Pons (tissue), 1 donor: Measurements from ENCODE around the gene SIPA1L3.
"Not testable (repeated sequence)": the region's sequence is repeated elsewhere in the genome, so short reads cannot be mapped to it uniquely, and the experiment has no call there.

Experiments used
- DNase-seq: peaks from one replicate; pipeline ENCODE4 v3.0.0-alpha.2; 2016; ENCODE audit warnings: low spot score

The SIPA1L3 gene

DNA sequence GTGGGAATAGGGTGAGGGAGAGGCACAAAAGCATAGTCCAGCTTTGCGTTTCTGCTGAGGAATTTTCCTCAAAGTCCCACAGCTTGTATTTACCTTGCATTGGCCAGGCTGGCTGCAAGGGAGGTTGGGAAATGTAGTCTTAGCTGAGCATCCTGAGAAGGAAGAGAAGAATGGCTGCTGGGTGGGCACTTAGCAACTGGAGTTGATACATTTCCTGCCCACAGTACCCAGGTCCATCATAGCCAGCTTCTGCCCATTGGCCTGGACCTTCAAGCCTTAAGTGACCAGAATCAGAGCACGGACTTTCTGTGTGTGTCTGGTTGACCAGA, 112.4 kb downstream of the SIPA1L3 start:
- DNase-seq: no peak

DNA sequence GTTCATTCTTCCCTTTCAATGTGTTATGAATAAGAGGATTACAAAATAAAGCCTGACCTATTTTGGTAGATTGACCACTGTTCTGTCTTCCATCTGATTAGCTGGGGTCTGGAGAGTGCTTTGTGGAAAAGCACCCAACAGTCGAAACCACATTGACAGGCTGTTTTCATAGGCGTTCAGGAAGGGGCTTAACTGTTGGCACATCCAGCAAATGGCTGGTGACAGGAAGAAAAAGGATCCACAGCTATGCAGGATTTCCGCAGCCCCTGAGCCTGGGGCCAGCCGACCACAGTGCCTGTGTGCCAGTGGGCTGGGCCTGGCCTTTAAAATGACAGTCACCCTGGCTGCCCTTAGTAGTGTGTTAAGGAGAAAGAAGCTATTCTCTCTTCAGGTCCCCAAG, 113.3 kb downstream of the SIPA1L3 start:
- DNase-seq: no peak

DNA sequence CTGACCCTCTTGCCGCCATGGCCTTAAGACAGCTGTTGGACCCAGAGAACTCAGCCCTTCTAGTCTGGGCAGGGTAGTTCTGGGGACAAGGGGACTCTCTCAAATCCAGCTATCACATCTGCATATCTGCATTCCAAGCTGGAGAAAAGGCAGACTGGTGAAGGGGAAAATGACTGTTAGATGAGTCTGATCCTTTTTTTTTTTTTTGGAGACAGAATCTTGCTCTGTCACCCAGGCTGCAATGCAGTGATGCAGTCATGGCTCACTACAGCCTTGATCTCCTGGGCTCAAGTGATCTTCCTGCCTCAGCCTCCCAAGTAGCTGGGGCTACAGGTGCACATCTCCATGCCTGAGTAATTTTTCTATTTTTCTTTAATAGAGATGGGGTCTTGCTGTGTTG, 114.3 kb downstream of the SIPA1L3 start:
- DNase-seq: no peak

DNA sequence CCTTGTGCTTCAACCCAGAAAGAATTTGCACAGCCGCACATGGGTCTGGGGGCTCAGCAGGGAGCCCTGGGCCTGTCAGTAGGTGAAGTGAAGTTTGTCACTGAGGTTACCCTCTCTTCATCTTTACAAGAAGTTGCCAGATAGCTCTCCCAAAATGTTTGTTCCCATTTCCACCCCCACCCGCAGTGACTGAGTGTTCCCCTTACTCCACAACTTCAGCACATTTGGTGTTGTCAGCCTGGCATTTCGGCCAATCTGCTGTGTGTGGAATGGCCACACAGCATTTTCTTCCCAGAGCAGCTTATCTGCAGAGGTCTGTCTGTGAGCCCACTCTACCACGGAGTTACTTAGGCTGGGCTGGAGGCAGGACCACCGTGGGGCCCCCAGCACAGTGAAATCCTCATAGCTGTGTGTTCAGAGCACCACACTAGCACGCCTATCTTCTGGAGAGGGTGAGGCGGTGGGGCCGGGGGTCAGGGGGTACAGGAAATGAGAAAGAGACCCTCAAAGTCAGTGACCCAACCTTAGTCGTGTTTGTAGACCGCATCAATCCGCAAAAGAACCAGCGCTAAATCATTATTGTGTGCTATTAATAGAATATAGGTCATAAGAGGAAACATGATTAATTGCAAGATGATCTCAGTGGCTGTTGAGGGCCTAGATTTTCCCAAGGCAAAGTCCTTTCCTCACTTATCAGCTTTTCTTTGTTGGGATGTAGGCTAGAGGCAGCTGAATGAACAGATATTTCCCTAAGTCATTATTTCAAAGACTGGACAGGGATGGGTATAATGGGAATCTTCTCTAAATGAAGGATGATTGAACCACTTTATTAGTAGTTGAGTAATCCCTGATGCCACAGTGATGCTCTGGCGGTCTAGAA, 116.0 kb downstream of the SIPA1L3 start:
- no peak for DNase-seq

DNA sequence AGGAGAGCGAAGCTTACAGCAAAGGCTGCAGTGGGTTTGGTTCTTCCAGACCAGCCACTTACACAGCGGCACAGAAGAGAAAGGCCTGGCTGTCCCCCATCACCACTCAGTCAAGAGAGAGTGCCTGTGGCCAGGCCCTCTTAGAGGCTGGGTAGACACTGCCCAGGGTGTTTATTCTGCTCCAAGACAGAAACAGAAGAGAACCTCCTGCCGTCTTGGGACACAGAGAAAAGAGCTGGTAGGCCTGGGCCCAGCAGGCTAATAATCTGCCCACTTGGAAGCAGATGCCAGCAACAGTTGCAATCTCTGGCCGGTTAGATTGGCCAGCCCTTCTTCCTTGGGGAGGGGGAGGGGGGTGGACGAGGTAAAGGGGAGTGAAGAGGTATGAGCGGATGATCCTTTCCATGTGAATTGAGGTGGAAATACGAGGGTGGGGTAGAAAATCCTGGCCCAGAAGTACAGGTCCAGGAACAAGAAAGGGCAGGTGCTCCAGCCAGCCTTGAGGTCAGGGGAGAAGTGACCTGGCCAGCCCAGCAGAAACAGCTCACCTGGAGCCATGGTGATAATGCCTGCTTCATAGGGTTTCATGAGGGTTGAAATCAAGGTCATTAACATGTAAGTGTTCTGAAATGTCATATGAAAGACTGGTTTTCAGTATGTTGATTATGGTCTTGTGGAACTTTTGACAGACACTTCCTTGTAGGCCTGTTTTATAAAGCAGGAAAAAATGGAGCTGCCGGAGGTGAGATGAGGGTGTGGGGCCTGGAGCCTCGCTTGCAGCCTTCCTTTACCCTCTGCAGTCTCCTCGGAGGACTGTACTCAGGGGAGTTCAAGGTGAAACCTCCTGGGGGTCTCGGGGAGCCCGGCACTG, 116.9 kb downstream of the SIPA1L3 start:
- no peak for DNase-seq

DNA sequence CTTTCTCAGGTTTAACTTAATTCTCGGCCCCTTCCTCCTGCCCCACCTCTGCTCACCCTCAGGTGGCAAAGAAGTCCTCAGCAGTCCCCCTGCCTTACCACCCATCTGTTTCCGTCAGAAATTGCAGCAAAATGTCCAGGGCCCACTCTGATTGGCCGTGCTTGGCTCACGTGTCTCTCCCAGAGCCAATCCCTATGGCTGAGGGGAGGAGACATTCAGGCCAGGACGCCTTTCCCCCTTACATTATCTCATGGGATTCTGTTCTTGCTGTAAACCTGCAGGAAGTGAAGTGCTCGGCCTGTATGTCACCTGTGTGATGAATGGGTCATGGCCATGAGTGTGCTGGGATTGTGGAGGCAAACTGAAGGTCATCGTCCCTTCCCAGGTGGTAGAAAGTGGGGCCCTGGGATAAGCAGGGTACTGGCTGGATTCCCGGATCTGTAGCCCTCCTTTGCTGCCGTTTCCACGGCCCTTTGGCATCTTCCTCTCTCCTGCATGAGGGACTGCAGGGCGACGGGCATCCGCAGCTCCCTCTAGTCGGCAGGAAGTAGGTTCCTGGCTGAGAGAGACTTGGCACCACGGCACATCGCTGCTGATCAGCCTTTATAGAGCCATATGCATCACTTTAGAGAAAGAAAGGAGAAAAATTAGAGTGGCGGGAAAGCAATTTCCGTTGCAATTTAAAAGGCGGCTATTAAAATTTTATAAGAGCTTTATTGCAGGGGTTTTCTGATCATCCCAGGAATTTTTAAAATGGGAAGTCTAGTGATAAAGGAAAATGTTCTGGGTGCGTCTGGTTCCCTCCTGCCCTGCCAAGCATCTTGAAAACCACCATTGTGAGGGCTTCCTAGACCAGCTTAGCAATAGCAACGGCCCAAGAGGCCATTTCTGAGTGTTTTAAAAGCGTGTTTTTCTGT, 118.2 kb downstream of the SIPA1L3 start:
- peak; percentile 25 for DNase-seq

DNA sequence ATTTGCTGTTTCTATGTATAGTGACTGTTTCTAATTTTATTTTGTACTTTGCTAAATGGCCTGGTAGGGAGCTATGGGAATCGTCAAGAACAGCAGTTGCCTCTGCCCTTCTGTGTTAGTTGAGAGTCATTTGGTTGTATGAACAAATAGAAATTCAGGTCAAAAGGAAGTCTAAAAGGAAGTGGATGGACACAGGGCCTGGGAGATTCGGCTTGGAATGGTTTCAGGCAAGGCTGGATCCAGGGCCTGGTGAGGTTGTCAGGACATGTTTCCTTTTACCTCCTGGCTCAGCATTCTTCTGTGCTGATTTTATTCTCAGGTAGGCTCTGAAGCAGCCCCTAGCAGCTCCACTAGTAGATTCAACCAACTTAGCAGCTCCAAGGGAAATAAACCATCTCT, 118.9 kb downstream of the SIPA1L3 start:
- DNase-seq: no peak

DNA sequence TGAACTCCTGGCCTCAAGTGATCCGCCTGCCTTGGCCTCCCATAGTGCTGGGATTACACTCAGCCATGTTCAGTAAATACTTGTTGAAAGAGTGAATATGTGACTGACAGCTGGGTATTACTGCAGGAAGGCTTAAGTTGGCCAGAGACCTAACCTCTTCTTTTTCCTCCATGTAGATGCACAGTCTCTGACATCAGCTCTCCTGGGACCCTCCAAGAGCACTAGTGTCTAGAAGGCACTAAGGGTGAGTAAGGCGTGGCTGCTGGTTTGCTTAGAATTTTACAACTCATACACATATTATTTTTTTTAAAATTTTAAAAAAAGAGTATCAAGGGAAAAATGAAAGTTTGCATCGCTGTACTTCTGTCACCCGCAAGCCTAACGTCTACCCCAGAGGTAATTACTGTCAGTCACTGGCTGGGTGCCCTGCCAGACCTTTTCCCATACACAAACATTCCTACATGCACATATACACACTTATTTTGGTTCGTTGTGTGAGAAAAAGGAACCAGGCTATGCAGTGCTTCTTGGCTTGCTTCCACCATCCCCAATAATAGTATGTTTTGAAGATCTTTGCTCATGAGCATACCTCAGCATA, 122.0 kb downstream of the SIPA1L3 start:
- no peak for DNase-seq

DNA sequence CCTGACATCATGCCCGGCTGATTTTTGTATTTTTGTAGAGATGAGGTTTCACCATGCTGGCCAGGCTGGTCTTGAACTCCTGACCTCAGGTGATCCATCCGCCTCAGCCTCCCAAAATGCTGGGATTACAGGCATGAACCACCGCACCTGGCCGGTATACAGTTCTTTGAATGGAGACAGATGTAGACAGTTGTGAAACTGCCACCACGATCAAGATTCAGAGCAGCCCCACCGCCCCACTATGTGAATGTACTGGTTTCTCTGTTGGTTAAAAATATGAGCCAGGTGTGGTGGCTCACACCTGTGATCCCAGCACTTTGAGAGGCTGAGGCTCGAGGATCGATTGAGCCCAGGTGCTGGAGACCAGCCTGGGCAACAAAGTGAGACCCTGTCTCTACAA, 123.0 kb downstream of the SIPA1L3 start:
- not testable (repeated sequence) for DNase-seq

DNA sequence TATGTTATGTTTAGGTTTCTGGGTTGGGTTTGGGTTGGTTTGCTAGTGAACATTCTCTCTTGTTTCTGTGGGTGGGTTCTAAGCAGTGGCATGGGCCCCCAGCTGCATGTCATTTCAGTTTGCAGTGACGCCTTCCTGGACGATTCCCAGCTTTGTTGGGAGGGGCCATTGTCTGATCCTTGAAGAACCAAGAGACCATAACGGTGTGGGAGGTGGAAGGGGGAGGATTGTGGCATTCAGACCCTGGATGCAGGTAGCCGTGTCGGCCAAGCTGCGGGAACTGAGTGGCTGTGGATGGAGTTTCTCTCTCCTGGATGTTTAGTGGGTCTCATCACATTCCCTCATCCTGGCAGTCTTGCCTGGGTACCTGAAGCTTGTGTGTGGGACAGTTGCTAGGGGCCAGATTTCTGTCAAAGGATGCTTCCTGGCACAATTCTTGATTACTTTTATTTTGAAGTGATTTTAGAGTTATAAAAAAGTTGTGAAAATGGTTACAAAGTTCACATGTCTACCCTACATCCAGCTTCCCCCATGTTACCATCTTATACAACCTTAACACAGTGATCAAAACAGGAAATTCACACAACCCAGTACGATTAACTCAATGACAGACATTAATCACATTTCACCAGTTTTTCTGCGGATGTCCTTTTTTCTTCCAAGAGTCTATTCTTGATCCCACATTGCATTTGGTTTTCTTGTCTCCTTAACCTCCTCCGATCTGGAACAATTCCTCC, 123.8 kb downstream of the SIPA1L3 start:
- no peak for DNase-seq

DNA sequence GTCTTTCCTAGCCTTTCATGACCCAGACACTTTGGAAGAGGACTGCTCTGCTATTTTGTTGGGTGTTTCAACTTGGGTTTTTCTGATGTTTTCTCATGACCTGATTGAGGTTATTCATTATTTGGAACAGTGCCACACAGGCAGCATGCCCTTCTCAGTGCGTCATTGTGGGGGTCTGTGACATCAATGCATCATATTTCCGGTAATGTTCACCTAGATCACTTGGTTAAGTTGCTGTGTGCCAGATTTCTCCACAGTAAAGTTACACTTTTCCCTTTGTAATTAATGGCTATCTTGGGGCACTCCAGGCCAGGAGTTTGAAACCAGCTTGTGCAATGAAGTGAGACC, 124.4 kb downstream of the SIPA1L3 start:
- DNase-seq: no peak

DNA sequence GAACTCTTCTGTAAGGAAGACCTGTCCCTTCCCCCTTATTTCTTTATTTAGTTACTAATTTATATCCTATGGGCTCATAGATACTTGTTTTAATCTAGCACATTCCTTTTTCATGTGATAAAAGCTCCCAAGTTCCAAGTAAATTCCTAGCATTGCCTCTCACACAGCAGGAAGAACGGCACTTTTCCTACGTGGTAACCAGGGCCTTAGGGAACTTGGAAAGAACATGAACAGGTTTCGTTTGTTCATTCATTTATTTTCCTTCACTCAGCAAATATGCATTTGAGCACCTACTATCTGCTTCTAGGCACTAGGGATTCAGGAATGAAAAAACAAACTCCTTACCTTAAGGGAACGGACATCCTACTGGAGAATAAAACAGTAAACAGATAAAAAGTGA, 125.1 kb downstream of the SIPA1L3 start:
- no peak for DNase-seq

DNA sequence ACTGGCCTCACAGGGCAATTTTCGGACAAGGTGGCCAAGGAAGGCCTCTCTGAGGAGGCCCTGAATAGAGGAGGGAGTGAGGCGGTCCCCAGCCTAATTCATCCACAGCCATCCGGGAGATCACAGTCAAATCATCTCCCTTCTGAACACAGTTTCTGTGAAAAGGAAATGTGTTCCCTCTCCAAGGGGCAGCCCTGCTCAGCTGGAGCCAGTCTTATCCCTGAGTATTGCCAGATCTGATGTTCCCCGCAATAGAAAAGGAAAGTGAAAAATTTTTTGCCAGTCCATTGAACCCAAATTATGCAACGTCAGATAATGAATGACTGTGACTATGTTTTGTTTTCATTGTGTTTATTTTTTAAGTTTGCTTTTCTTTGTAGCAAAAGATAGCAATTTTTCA, 125.9 kb downstream of the SIPA1L3 start:
- no peak for DNase-seq

DNA sequence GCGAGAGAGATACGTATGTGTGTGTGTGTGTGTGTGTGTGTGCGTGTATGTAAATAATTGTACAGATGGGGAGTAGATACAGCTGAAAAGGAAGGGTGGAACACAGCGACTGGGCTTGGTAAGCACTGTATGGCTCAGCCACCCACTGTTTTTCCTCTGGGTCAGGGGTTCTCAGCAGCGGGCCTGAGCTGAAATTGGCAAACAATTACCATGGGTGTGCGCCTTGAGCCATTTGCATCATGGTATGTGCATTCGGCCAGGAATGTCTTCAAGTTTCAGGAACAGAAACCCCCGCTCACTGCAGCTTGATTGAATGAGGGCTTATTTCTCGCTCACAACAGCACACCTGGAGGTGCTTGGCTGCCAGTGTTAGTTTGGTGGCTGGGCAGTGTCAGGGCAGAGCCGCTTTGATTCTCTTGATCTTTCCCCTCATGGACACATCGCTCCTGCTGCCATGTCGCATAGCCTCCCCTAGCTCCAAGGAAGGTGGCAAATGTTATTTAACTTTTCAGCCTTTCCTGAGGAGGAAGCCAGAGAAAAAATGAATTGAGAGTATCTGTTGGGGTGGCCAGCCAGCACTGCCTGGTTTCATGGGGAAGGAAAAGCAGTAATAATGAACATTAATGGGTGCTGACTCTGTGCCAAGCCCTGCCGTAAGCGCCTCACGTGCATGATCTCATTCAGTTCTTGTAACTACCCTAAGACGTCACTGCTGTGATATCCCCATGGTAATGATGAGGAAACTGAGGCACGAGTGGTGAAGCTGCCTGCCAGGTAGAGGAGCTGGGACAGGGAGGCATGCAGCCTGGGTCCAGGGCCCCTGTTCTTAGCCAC, 126.9 kb downstream of the SIPA1L3 start:
- DNase-seq: no peak

DNA sequence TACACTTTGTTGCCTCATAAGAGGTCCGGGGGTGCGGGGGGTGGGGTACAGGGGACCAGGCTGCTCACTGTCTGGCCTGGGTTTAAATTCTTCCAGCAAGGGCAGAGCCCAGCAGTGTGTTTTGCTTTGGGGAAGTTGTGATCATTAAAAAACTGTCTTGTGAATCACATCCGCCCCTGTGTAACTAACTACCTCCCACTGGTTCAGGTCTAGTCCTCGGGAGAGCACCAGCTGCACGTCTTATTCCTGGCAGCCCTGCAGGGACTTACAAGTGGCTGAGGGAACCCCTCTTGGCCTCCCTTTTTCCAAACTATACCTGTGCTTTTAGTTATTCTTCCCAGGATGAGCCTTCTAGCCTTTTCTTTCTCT, 127.5 kb downstream of the SIPA1L3 start:
- DNase-seq: no peak

DNA sequence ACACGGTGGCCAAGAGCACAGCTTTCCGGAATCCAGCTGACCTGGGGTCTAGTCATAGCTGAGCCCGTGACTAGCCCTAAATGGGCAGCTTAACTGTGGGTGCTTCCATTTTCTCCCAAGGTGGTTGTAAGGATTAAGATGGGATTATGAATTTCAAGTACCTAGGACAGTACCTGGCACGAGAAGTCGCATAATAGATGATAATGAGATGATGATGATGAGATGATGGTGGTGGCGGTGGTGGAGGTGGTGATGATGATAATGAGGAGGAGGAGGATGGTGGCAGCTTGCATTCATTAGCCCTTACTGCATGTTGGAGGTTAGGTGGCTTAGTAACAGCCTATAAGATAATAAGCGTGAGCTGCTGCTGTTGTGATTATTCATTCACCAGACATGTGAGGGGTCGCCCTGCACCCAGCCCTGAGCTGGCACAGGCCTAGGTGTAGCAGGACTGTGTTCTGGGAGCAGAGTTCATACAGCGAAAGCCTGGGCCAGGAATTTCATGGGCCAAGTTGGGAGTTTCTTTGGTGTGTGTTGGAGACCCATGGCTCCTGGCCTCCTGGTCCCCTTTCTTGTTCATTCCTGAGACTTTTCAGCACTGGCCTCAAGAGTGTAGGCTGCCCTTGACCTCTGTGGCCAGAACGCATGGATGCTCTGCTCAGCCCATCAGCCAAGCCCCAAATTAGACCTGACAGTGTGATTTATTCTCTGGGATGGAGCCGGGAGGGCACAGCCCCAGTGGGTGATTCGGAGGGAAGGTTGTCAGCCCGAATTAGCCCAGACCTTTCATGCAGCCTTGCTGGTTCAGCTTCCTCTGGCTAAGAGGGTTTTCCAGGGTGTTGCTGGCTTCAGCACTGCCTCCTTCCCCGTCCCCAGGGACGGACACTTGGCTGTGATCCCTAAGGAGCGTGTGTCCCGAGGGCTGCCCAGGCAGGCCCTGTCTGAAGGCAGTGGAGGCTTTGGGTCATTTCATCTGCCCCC, 128.8 kb downstream of the SIPA1L3 start:
- DNase-seq: no peak

DNA sequence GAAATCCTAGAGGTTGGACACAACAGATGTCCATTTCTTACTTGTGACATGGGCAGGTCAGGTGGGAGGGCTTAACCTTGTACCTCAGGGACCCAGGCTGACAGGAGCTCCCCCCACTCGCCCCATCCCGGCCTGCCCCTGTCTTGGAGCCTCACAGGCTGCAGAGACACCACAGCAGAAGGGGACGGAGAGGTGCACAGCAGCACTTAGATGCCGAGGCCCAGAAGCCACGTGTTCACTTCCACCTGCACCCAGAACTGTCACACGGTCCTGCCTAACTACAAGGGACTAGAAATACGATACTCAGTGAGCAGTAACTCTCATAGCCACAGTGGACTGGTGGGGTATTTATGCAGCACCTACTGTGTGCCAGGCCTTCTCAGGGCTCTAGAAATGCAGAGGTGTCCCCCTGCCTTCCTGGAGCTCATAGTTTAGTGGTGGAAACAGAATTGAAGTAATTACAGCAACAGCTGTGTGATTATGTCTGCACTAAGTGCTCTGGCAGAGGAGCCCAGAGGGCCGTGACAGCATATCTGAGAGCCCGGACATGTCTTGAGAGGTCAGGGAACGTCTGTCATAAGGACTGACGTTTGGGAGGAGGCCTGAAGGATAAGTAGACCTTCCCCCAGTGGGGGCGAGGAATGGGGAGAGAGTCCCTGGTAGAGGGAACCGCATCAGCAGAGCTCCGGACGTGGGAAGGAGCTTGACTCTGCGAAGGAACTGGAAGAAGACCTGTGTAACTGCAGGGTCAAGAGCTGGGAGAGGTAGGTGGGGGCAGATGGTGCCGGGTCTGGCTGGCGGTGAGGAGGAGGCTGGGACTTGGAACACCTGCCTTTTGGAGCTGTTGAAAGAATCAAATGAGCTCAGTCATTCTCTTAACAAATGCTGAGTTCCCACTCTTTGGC, 130.0 kb downstream of the SIPA1L3 start:
- DNase-seq: no peak

DNA sequence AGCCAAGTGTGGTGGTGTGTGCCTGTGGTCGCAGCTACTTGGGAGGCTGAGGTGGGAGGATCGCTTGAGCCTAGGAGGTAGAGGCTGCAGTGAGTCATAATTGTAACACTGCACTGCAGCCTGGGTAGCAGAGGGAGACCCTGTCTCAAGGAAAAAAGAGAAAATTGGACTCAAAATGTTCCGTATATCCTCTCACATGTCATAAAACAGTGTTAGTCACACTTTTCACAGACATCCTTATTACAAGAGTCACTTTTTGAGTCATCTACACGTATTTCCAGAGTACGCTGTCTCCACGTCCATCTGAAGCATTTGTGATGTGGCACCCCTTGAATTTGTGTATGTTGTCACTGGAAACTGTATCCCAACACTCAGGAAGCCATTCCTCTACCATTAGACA, 133.0 kb downstream of the SIPA1L3 start:
- no peak for DNase-seq
